Measurements from ENCODE around the gene IL17RA. TPM values are rescaled to one million over a fixed set of nuclear protein-coding genes. Genes with fewer than 3 reads are reported as not detected.

Gene IL17RA
- total RNA-seq, 1 donor from 2014 or later, result 49.8 TPM

- no peak for TF ChIP-seq CTCF (IDR thresholded peaks at IDR 0.05)
- ATAC-seq, result peak; percentile 81
- Histone ChIP-seq H3K27me3 (no peaks in the 10 kb centered on the region), H3K4me3 (no peak overlapping the region), H3K27ac (no peak overlapping the region), H3K36me3 (peaks cover 66% of the 10 kb centered on the region), H3K9me3 (no peaks in the 10 kb centered on the region), H3K4me1 (peaks cover 19% of the 10 kb centered on the region)
- peak; percentile 64 for DNase-seq
- intact Hi-C loops (cut with DNase I), result no loop called here
These were observed 13.6 kb downstream of the IL17RA start for GRCh38 chr22:17098379-17098819.

GRCh38 chr22:17100621-17101020 is 15.8 kb downstream of the IL17RA start:
- peak; percentile 59 for ATAC-seq
- TF ChIP-seq CTCF (IDR thresholded peaks at IDR 0.05), result no peak
- peaks cover 79% of the 10 kb centered on the region for H3K36me3 ChIP-seq
- H3K4me3 ChIP-seq, result no peak overlapping the region
- intact Hi-C loops (cut with DNase I), result no loop called here
- no peak overlapping the region for H3K27ac ChIP-seq
- peak; percentile 65 for DNase-seq
- H3K9me3 ChIP-seq, result no peaks in the 10 kb centered on the region
- H3K27me3 ChIP-seq, result no peaks in the 10 kb centered on the region
- peaks cover 14% of the 10 kb centered on the region for H3K4me1 ChIP-seq

GRCh38 chr22:17101475-17102296 is 16.9 kb downstream of the IL17RA start:
- H3K9me3 ChIP-seq, result no peaks in the 10 kb centered on the region
- TF ChIP-seq CTCF (IDR thresholded peaks at IDR 0.05), result no peak
- no peaks in the 10 kb centered on the region for H3K27me3 ChIP-seq
- H3K27ac ChIP-seq, result no peak overlapping the region
- DNase-seq, result peak; percentile 78
- intact Hi-C loops (cut with DNase I), result no loop called here
- peaks cover 88% of the 10 kb centered on the region for H3K36me3 ChIP-seq
- ATAC-seq, result peak; percentile 67
- no peak overlapping the region for H3K4me3 ChIP-seq
- H3K4me1 ChIP-seq, result peaks cover 20% of the 10 kb centered on the region

- Histone ChIP-seq H3K4me3 (no peak overlapping the region), H3K4me1 (peaks cover 20% of the 10 kb centered on the region), H3K27ac (no peak overlapping the region), H3K27me3 (no peaks in the 10 kb centered on the region), H3K9me3 (no peaks in the 10 kb centered on the region), H3K36me3 (peaks cover 87% of the 10 kb centered on the region)
- no peak for DNase-seq
- intact Hi-C loops (cut with DNase I), result no loop called here
- ATAC-seq, result peak; percentile 6
- no peak for TF ChIP-seq CTCF (IDR thresholded peaks at IDR 0.05)
These were observed 17.5 kb downstream of the IL17RA start for GRCh38 chr22:17102297-17102667.

GRCh38 chr22:17103351-17103750 is 18.6 kb downstream of the IL17RA start:
- H3K27ac ChIP-seq, result no peak overlapping the region
- H3K9me3 ChIP-seq, result no peaks in the 10 kb centered on the region
- intact Hi-C loops (cut with DNase I), result no loop called here
- peaks cover 23% of the 10 kb centered on the region for H3K4me1 ChIP-seq
- TF ChIP-seq CTCF (IDR thresholded peaks at IDR 0.05), result no peak
- no peak overlapping the region for H3K4me3 ChIP-seq
- ATAC-seq (no peak), DNase-seq (peak; percentile 17)
- no peaks in the 10 kb centered on the region for H3K27me3 ChIP-seq
- peaks cover 88% of the 10 kb centered on the region for H3K36me3 ChIP-seq
